Measurements from ENCODE around the gene CD300LG.

- TF ChIP-seq CTCF (IDR thresholded peaks at IDR 0.05) = no peak
- TF ChIP-seq POLR2A (IDR thresholded peaks at IDR 0.05) = no peak
Observed at GRCh38 chr17:43829738-43830137, 17.2 kb upstream of the CD300LG start.

Data from body of pancreas (tissue), 4 donors.